HepG2 (cell line): ENCODE data around the gene COX4I1. TPM values are rescaled to one million over a fixed set of nuclear protein-coding genes. Genes with fewer than 3 reads are reported as not detected.

Experiments used
- ATAC-seq: fragments of 200-7000 bp; cut with Tn5 transposase; 3 replicates; pipeline ENCODE4 v1.9.1; 2020; ENCODE audit warnings: mild to moderate bottlenecking, moderate library complexity
- BruUV-seq: library from RNA; stranded (reverse); fragments of 400-500 nt; replicated peaks from 2 replicates; lab custom pipeline; 2021; lab: Mats Ljungman, UMichigan
- CTCF ChIA-PET: fragments of 300-600 bp; formaldehyde crosslinking; extraction: SDS; loops from one replicate; lab custom pipeline; 2021; ENCODE audit warnings: low total read pairs, inconsistent platforms, low intra/inter-chr PET ratio; lab: Yijun Ruan, JAX
- POLR2A ChIA-PET: fragments of 350-600 bp; sonication (Branson Sonifier 250); formaldehyde crosslinking; loops from one replicate; lab custom pipeline; 2020; ENCODE audit warnings: antibody characterized with exemption, inconsistent platforms; lab: Yijun Ruan, JAX
- DNase-seq: peaks from one replicate; pipeline ENCODE4 v3.0.0-alpha.2; 2015; ENCODE audit warnings: low spot score
- FAIRE-seq: peaks from 3 replicates; lab custom pipeline; 2011; peaks lifted over from hg19 to GRCh38; lab: Jason Lieb, UNC
- H2AFZ ChIP-seq: one replicate; pipeline ENCODE4 v1.6.1; 2011; ENCODE audit warnings: low read length, inconsistent platforms
- H3K27ac ChIP-seq: fragments of 300-600 bp; 3 replicates; pipeline ENCODE4 v1.8.0; 2011; ENCODE audit warnings: mixed run types, mild to moderate bottlenecking, mixed read lengths, low read length, inconsistent platforms; ENCODE audit not compliant: insufficient read depth; ENCODE audit errors: extremely low read length
- H3K27me3 ChIP-seq, 2 experiments: fragments of 200-600 bp in 1 of 2; 2 replicates in 1 of 2; 3 replicates in 1 of 2; pipeline versions ENCODE4 v1.6.0 to v1.8.0; 2011; ENCODE audit warnings: low read length in 2 of 2, mild to moderate bottlenecking in 2 of 2, moderate library complexity in 2 of 2, inconsistent platforms in 1 of 2; ENCODE audit not compliant: insufficient read depth in 2 of 2, control insufficient read depth in 1 of 2
- H3K36me3 ChIP-seq, 2 experiments: fragments of 200-600 bp in 1 of 2; replicated peaks in 1 of 2; 2 replicates in 1 of 2; 3 replicates in 1 of 2; pipeline versions ENCODE4 v1.5.1 to v1.8.0; 2011; ENCODE audit warnings: low read length in 2 of 2, inconsistent platforms in 1 of 2; ENCODE audit not compliant: insufficient read depth in 2 of 2, control insufficient read depth in 1 of 2
- H3K4me1 ChIP-seq: 2 replicates; pipeline ENCODE4 v1.5.1; 2012; ENCODE audit warnings: low read length, inconsistent platforms; ENCODE audit not compliant: insufficient read depth
- H3K4me2 ChIP-seq: 2 replicates; pipeline ENCODE4 v1.6.0; 2011; ENCODE audit warnings: low read depth, low read length, inconsistent platforms
- H3K4me3 ChIP-seq, 3 experiments: fragments of 200-600 bp in 1 of 3; sonication (generic), shearing (Covaris generic) in 1 of 3; replicated peaks in 1 of 3; 2 replicates each; pipeline ENCODE4 v1.5.1; 2011 to 2016; ENCODE audit warnings: low read length in 3 of 3, inconsistent platforms in 2 of 3, low read depth in 2 of 3, mild to moderate bottlenecking in 2 of 3, control low read depth in 1 of 3, mixed read lengths in 1 of 3; ENCODE audit not compliant: insufficient read depth in 1 of 3
- H3K79me2 ChIP-seq: one replicate; pipeline ENCODE4 v1.6.1; 2011; ENCODE audit warnings: low read length, inconsistent platforms; ENCODE audit not compliant: insufficient read depth
- H3K9ac ChIP-seq: 2 replicates; pipeline ENCODE4 v1.6.0; 2011; ENCODE audit warnings: mild to moderate bottlenecking, low read depth, low read length, inconsistent platforms; ENCODE audit not compliant: insufficient read depth
- H3K9me3 ChIP-seq: 2 replicates; pipeline ENCODE4 v1.5.1; 2012; ENCODE audit warnings: mild to moderate bottlenecking, low read length
- H4K20me1 ChIP-seq: 2 replicates; pipeline ENCODE4 v1.6.0; 2011; ENCODE audit warnings: inconsistent platforms, mild to moderate bottlenecking, low read length, moderate library complexity; ENCODE audit not compliant: insufficient read depth
- BRF2 ChIP-seq: sonication (generic); formaldehyde crosslinking; IDR thresholded peaks from 2 replicates; pipeline ENCODE4 v1.8.1; 2022; ENCODE audit warnings: mild to moderate bottlenecking, missing genetic modification reagents
- CENPT ChIP-seq: sonication (generic); formaldehyde crosslinking; IDR thresholded peaks from 2 replicates; pipeline ENCODE4 v1.8.0; 2022; ENCODE audit warnings: low read depth, mild to moderate bottlenecking, moderate library complexity, missing genetic modification reagents
- HMGA1 ChIP-seq: sonication (generic); formaldehyde crosslinking; conservative IDR thresholded peaks from 2 replicates; pipeline ENCODE4 v1.4.0; 2020; ENCODE audit warnings: missing genetic modification reagents
- MIXL1 ChIP-seq: IDR thresholded peaks from 2 replicates; pipeline ENCODE4 v1.6.1; 2016
- PCBP1 ChIP-seq: fragments of 200-400 bp; formaldehyde crosslinking; IDR thresholded peaks from 2 replicates; pipeline ENCODE4 v1.6.1; 2017; ENCODE audit warnings: mild to moderate bottlenecking, low read depth, low read length, borderline replicate concordance
- TCF12 ChIP-seq, 2 experiments: fragments of 450-650 bp in 1 of 2; sonication (generic) in 1 of 2; formaldehyde crosslinking in 1 of 2; IDR thresholded peaks; 2 replicates each; pipeline versions ENCODE4 v1.6.1 to v1.8.0; 2017 to 2022; ENCODE audit warnings: antibody characterized with exemption in 1 of 2, mild to moderate bottlenecking in 1 of 2, missing genetic modification reagents in 1 of 2, moderate library complexity in 1 of 2
- ZBTB21 ChIP-seq: sonication (generic); formaldehyde crosslinking; IDR thresholded peaks from 2 replicates; pipeline ENCODE4 v1.4.0; 2020; ENCODE audit warnings: missing genetic modification reagents
- ZBTB38 ChIP-seq: sonication (generic); formaldehyde crosslinking; IDR thresholded peaks from 2 replicates; pipeline ENCODE4 v1.5.1; 2020; ENCODE audit warnings: mild to moderate bottlenecking, missing genetic modification reagents
- ZBTB46 ChIP-seq: sonication (generic); formaldehyde crosslinking; IDR thresholded peaks from 2 replicates; pipeline ENCODE4 v1.4.0; 2020; ENCODE audit warnings: mild to moderate bottlenecking, missing genetic modification reagents, borderline replicate concordance
- ZFP1 ChIP-seq: IDR thresholded peaks from 2 replicates; pipeline ENCODE4 v1.6.1; 2016
- ZNF446 ChIP-seq: sonication (generic); formaldehyde crosslinking; IDR thresholded peaks from 2 replicates; pipeline ENCODE4 v1.5.0; 2020; ENCODE audit warnings: mild to moderate bottlenecking, missing genetic modification reagents
- ZNF550 ChIP-seq: sonication (generic); formaldehyde crosslinking; IDR thresholded peaks from 2 replicates; pipeline ENCODE4 v1.4.0; 2020; ENCODE audit warnings: mild to moderate bottlenecking, missing genetic modification reagents, borderline replicate concordance
- WGBS: methylation state at CpG from one replicate; pipeline ENCODE4 v1.1.6; 2017; ENCODE audit warnings: low lambda C conversion rate; 5-methylcytosine and 5-hydroxymethylcytosine counted together
- in situ Hi-C: cut with HindIII; loops from 2 replicates; pipeline ENCODE4 v1.10.0; 2017; ENCODE audit warnings: low pct_unique_long_range_greater_than_20kb; ENCODE audit not compliant: extremely low pct_ligation_motif_present
- intact Hi-C: fragments of 100-400 bp; cut with micrococcal nuclease; formaldehyde crosslinking; loops from one replicate; pipeline ENCODE4 v1.10.0; 2022; ENCODE audit not compliant: unreplicated experiment
- polyA plus RNA-seq, 8 experiments: library from polyadenylated mRNA; depleted of rRNA in 3 of 8; stranded (reverse) in 7 of 8; unstranded in 1 of 8; fragments of >200 nt; fragmentation: Illumina TruSeq in 4 of 8; extraction: Trizol in 4 of 8; gene quantifications; 2 replicates each; pipeline versions ENCODE4 v1.2.1 to v1.2.3, GENCODE V29; 2011 to 2016; ENCODE audit warnings: low read depth in 4 of 8, missing spikeins in 1 of 8, mixed read lengths in 1 of 8; ENCODE audit not compliant: insufficient read depth in 1 of 8
- total RNA-seq, 5 experiments: library from RNA; depleted of rRNA; stranded (reverse); fragments of >200 nt; fragmentation: Illumina TruSeq; extraction: Trizol; gene quantifications; 2 replicates each; pipeline ENCODE4 v1.2.3, GENCODE V29; 2016; ENCODE audit warnings: low read depth in 1 of 5
- TF ChIP-seq, protein P1 (sequence below): sonication (generic); formaldehyde crosslinking; IDR thresholded peaks from 2 replicates; pipeline ENCODE4 v1.4.0; 2020; ENCODE audit warnings: missing genetic modification reagents, borderline replicate concordance
- TF ChIP-seq, protein P2 (sequence below): sonication (generic); formaldehyde crosslinking; conservative IDR thresholded peaks from 2 replicates; pipeline ENCODE4 v1.8.1; 2023; ENCODE audit warnings: missing genetic modification reagents

The COX4I1 gene
- total and polyA plus RNA-seq, 2 of the 13 experiments (the other 11 are each of a cell fraction or from before 2014, with no cell fraction given): 658 to 902 TPM

GRCh38 chr16:85796152-85796551 is 3.3 kb upstream of the COX4I1 start (continued):
- no peak for TF ChIP-seq BRF2 (CRISPR knock-in tag)
- no peak for TF ChIP-seq ZBTB46 (CRISPR knock-in tag)
- TF ChIP-seq HMGA1: no peak
- no peak for TF ChIP-seq ZFP1
- TF ChIP-seq ZNF446 (CRISPR knock-in tag): no peak
- TF ChIP-seq TCF12 (IDR thresholded peaks at IDR 0.05): no peak
- TF ChIP-seq TCF12 (CRISPR knock-in tag; IDR thresholded peaks at IDR 0.05): no peak
- TF ChIP-seq MIXL1 (CRISPR knock-in tag): no peak
- TF ChIP-seq CENPT: no peak
- TF ChIP-seq ZBTB38 (CRISPR knock-in tag): no peak

DNA sequence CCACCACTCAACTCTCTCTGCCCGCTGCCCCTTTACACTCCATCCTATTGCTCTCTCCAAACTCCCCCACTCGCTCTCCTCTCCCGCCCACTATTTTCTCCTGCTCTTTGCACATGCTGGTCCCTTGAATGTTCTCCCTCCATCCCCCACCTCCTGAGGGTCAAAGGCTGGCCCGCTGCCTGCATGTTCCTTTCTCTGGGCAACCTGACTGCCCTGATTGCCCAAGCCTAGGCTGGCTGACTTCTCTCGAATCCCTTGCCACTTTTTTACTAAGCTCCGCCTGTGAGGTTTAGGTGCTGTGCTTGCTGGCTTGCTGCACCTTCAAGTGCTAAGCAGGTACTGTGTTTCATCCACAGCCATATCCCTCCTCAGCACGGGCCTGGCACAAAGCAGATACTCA is 2.9 kb upstream of the COX4I1 start:
- POLR2A ChIA-PET: no interaction called here
- intact Hi-C loops (no loop called here), in situ Hi-C loops (no loop called here)
- H3K36me3 ChIP-seq: peaks cover 22 to 57% of the 10 kb centered on the region in 2 experiments
- no peak overlapping the region for H2AFZ ChIP-seq
- FAIRE-seq: no peak
- peak; percentile 17 for DNase-seq
- H3K4me1 ChIP-seq: peaks cover 37% of the 10 kb centered on the region
- 84% methylated on average over 7 of the region's 7 CpGs for WGBS
- H3K4me3 ChIP-seq: no peak overlapping the region
- no TSS peak for BruUV-seq
- peak overlapping the region; percentile 5; the same call in 1 of the 2 replicates for H3K4me2 ChIP-seq
- no peak overlapping the region for H3K27ac ChIP-seq
- H3K79me2 ChIP-seq: peaks cover 90% of the 10 kb centered on the region
- CTCF ChIA-PET: no interaction called here
- H3K9me3 ChIP-seq: no peaks in the 10 kb centered on the region
- H3K9ac ChIP-seq: no peak overlapping the region
- H4K20me1 ChIP-seq: peaks cover 12% of the 10 kb centered on the region
- no peaks in the 10 kb centered on the region; a peak in 1 of 5 replicates for H3K27me3 ChIP-seq
- ATAC-seq: no peak
- TF ChIP-seq, protein P1, sequence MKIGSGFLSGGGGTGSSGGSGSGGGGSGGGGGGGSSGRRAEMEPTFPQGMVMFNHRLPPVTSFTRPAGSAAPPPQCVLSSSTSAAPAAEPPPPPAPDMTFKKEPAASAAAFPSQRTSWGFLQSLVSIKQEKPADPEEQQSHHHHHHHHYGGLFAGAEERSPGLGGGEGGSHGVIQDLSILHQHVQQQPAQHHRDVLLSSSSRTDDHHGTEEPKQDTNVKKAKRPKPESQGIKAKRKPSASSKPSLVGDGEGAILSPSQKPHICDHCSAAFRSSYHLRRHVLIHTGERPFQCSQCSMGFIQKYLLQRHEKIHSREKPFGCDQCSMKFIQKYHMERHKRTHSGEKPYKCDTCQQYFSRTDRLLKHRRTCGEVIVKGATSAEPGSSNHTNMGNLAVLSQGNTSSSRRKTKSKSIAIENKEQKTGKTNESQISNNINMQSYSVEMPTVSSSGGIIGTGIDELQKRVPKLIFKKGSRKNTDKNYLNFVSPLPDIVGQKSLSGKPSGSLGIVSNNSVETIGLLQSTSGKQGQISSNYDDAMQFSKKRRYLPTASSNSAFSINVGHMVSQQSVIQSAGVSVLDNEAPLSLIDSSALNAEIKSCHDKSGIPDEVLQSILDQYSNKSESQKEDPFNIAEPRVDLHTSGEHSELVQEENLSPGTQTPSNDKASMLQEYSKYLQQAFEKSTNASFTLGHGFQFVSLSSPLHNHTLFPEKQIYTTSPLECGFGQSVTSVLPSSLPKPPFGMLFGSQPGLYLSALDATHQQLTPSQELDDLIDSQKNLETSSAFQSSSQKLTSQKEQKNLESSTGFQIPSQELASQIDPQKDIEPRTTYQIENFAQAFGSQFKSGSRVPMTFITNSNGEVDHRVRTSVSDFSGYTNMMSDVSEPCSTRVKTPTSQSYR: 0 out of 2 replicates have a peak, but pooled peaks have one; percentile 15
- no peak for TF ChIP-seq ZNF550 (CRISPR knock-in tag)
- TF ChIP-seq, protein P2, sequence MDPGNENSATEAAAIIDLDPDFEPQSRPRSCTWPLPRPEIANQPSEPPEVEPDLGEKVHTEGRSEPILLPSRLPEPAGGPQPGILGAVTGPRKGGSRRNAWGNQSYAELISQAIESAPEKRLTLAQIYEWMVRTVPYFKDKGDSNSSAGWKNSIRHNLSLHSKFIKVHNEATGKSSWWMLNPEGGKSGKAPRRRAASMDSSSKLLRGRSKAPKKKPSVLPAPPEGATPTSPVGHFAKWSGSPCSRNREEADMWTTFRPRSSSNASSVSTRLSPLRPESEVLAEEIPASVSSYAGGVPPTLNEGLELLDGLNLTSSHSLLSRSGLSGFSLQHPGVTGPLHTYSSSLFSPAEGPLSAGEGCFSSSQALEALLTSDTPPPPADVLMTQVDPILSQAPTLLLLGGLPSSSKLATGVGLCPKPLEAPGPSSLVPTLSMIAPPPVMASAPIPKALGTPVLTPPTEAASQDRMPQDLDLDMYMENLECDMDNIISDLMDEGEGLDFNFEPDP: 0 out of 2 replicates have a peak, but pooled peaks have one; percentile 44
- no peak for TF ChIP-seq PCBP1
- no peak for TF ChIP-seq ZBTB21 (CRISPR knock-in tag)
